LNCaP clone FGC (cell line): ENCODE results near the gene M6PR.

ENCODE experiments used
- DNase-seq: peaks from one replicate; pipeline ENCODE4 v3.0.0-alpha.2; 2011; ENCODE audit warnings: low read depth
- H3K4me3 ChIP-seq: 2 replicates; pipeline ENCODE4 v1.5.1; 2011; ENCODE audit warnings: mild to moderate bottlenecking, low read depth, low read length, control low read depth
- TF ChIP-seq, protein P1 (sequence below): IDR thresholded peaks from 2 replicates; pipeline ENCODE4 v1.5.1; 2012; ENCODE audit warnings: mild to moderate bottlenecking; ENCODE audit not compliant: control insufficient read depth, insufficient read depth; ENCODE audit errors: extremely low read depth

The M6PR gene

DNA sequence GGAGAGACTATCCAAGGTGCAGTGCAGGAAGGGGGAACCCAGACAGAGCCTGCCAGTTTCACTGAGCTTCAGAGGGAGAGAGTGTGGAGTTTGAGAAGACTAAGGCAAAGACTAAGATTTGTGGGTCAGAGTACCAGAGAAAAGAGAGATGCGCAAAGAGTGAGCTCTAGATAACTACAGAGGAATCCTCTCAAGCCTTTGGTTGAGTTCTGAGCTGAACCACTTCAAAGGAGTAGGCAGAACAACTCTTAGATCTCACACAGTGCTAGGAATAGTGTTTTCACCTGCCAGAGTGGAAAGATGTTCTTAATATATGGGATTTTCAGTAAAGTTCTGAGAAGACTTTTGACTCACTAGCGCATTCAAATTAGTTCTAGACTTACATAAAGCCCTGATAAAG, 10.7 kb upstream of the M6PR start:
- DNase-seq: no peak
- TF ChIP-seq, protein P1, sequence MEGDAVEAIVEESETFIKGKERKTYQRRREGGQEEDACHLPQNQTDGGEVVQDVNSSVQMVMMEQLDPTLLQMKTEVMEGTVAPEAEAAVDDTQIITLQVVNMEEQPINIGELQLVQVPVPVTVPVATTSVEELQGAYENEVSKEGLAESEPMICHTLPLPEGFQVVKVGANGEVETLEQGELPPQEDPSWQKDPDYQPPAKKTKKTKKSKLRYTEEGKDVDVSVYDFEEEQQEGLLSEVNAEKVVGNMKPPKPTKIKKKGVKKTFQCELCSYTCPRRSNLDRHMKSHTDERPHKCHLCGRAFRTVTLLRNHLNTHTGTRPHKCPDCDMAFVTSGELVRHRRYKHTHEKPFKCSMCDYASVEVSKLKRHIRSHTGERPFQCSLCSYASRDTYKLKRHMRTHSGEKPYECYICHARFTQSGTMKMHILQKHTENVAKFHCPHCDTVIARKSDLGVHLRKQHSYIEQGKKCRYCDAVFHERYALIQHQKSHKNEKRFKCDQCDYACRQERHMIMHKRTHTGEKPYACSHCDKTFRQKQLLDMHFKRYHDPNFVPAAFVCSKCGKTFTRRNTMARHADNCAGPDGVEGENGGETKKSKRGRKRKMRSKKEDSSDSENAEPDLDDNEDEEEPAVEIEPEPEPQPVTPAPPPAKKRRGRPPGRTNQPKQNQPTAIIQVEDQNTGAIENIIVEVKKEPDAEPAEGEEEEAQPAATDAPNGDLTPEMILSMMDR: no peak
- no peak overlapping the region for H3K4me3 ChIP-seq

DNA sequence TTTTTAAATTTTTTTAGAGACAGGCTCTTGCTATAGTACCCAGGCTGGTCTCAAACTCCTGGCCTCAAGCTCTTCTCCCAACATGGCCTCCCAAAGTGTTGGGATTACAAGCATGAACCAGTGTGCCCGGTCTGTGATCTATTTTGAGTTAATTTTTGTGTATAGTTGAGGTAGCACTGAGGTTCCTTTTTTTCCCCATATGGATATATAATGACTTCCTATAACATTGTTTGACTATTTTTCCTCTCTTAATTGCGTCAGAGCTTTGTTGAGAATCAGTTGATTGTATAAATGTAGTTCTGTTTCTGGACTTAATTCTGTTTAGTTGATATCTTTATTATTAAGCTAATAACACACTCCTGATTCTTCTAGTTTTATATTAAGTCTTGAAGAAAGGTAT, 8.6 kb upstream of the M6PR start:
- no peak for DNase-seq
- H3K4me3 ChIP-seq: no peak overlapping the region
- TF ChIP-seq, protein P1: no peak

DNA sequence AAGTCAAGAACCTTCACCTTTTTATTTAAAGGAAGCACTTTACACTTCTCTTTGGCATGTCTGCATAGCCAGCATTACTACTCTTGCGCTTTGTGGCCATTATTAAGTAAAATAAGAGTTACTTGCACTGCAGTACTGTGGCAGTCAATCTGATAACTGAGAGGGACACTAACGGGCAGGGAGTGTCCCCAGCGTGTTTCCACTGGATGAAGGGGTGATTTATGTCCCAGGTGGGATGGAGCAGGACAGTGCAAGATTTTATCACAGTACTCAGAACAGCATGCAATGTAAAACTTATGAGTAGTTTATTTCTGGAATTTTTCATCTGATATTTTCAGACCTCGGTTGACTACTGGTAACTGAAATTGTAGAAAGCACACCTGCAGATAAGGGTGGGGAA, 8.1 kb upstream of the M6PR start:
- DNase-seq: no peak
- no peak overlapping the region for H3K4me3 ChIP-seq
- TF ChIP-seq, protein P1: no peak

DNA sequence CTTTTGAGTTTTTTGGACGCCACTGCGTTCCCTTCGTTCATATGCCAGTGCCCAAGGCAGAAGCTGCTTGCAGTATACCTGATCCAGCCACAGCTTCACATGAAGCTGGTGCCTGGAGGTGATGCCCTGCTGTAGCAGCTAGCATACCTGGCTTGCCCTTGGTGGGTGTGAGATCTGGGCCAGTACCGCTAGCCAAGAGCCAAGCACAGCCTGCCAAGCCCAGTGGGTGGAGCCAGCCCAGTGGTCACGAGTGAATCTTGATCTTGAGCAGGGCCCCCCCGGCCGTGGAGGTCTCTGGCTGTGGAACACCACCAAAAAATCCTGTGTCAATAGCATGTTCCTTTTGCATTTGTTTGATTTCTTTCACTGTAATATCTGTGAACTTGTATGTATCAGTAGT, 7.3 kb upstream of the M6PR start:
- DNase-seq: no peak
- TF ChIP-seq, protein P1: no peak
- H3K4me3 ChIP-seq: no peak overlapping the region

DNA sequence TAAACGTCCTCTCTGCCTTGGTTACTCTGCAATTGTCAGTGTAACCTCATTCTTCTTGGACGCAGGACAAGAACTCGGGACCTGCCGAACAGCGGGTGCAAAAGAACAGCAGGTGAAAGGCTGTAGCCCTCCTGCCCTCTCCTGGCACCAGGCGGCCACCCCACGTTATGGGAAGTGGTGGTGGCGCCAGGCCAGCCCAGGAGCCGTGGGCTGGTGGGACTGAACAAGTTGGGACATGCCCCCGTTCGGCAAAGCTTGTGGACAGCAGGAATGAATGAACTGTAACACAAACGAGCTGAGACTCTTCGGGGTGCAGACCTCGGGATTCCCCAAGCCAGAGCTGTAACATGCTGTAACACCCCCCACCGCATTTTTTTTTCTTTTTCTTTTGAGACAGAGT, 6.6 kb upstream of the M6PR start:
- DNase-seq: no peak
- H3K4me3 ChIP-seq: no peak overlapping the region
- TF ChIP-seq, protein P1: no peak

DNA sequence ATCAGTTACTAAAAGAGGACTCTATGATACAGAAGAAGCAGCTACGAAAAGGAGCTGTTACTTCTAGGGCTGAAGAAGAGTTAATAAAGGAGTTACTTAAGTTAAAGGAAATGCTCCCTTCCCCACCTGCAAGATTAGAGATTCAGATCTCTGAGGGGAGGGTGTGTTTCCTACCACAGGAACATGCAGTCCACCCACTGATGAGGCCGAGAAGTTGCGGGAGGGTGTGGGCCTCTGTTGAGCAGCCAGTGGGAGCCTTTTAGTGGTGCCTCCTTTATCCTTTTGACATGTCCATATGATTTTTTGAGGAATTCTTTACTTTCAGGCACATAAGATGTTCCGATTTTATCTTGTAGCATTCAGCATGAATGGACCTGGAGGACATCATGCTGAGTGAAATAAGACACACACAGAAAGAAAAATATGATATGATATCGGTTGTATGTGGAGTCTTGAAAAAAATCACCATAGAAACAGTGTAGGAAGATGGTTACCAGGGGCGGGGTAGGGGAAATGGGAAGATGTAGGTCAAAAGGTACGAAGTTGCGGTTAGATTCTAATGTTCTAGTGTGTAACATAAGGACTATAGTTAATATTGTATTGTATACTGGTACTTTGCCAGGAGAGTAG, 4.4 kb upstream of the M6PR start:
- DNase-seq: no peak
- TF ChIP-seq, protein P1: no peak
- no peak overlapping the region for H3K4me3 ChIP-seq

DNA sequence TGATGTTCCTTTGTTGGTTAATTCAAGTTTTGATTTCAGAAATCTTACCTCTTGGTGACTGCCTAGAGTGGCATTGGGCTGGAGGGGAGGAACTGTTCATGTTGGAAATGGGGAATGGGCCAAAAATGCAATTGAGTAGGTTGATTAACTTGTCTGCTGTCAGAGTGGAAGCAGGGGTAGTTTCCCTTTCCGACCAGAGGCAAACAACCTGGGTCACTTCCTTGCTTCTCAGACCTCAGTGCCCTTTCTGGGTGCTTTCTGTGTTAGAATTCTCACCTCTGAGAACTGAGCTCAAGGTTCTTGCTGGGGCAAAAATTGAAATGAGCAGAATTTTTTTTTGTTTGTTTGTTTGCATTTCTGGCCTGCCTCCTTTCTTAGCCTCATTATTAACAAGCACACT, 2.3 kb upstream of the M6PR start:
- no peak for DNase-seq
- TF ChIP-seq, protein P1: no peak
- H3K4me3 ChIP-seq: no peak overlapping the region
